Right lobe of liver (tissue), 4 donors: Measurements from ENCODE around the gene ANKS1B.

Source experiments
- CTCF ChIP-seq, 4 donors: fragments of 200-600 bp in 3 of 4; fragments of 450-650 bp in 1 of 4; IDR thresholded peaks; one replicate each; pipeline versions ENCODE4 v1.5.1 to v1.8.0; 2016 to 2022; ENCODE audit warnings: antibody characterized with exemption in 4 of 4, mild to moderate bottlenecking in 2 of 4
- POLR2A ChIP-seq: fragments of 450-650 bp; IDR thresholded peaks from one replicate; pipeline ENCODE4 v1.6.1; 2017; ENCODE audit warnings: antibody characterized with exemption, mild to moderate bottlenecking
- donor health status: DM: no; HTN: no; CAD: no.
- donor health status: DM: no; HTN: no; CAD: no.
- donor health status: DM: no; HTN: yes; CAD: no.

- TF ChIP-seq CTCF (IDR thresholded peaks at IDR 0.05) = no peak
- no peak for TF ChIP-seq POLR2A
These were observed 1138.8 kb downstream of the ANKS1B start for GRCh38 chr12:98845957-98846356.
